HFFc6 (cell line): Measurements from ENCODE around the gene PSTPIP2. TPM values are rescaled to one million over a fixed set of nuclear protein-coding genes. Genes with fewer than 3 reads are reported as not detected.
A peak's percentile ranks its signal among the peaks of the same experiment; 100 is the strongest.
"Not testable (repeated sequence)": the region's sequence is repeated elsewhere in the genome, so short reads cannot be mapped to it uniquely, and the experiment has no call there.

Experiments
- DNase-seq: peaks from one replicate; pipeline ENCODE4 v3.0.0-alpha.2; 2018
- H3K27ac Mint-ChIP-seq: 2 replicates; pipeline ENCODE4 v1.8.0; 2020; ENCODE audit warnings: mild to moderate bottlenecking, mixed read lengths
- H3K27me3 Mint-ChIP-seq: 2 replicates; pipeline ENCODE4 v1.8.0; 2021; ENCODE audit warnings: mild to moderate bottlenecking, moderate library complexity, mixed read lengths; ENCODE audit not compliant: insufficient read depth
- H3K36me3 Mint-ChIP-seq: 2 replicates; pipeline ENCODE4 v1.8.0; 2021; ENCODE audit warnings: low read depth, mixed read lengths
- H3K4me1 Mint-ChIP-seq: 2 replicates; pipeline ENCODE4 v1.8.0; 2020; ENCODE audit warnings: low read depth, mixed read lengths
- H3K4me3 Mint-ChIP-seq: 2 replicates; pipeline ENCODE4 v1.8.0; 2020; ENCODE audit warnings: mild to moderate bottlenecking, moderate library complexity, mixed read lengths
- H3K9me3 Mint-ChIP-seq: 2 replicates; pipeline ENCODE4 v1.8.0; 2020; ENCODE audit warnings: mild to moderate bottlenecking, mixed read lengths
- total RNA-seq, 6 experiments: library from RNA; stranded (reverse); fragmentation: NEBNext Ultra II Directional; extraction: Animal tissue kit (Norgen Biotek cat#: 25700); gene quantifications; 2 replicates in 1 of 6; 3 replicates in 5 of 6; pipeline ENCODE4 v1.2.3, GENCODE V29; 2021
- TF ChIP-seq, protein P1 (sequence below): fragments of 200-600 bp; sonication (generic); IDR thresholded peaks from 2 replicates; pipeline ENCODE4 v1.5.0; 2021; ENCODE audit warnings: antibody characterized with exemption, mild to moderate bottlenecking

PSTPIP2 gene
- total RNA-seq, 6 experiments from 2014 or later: 7.8 to 10.4 (median 8.7) TPM

DNA sequence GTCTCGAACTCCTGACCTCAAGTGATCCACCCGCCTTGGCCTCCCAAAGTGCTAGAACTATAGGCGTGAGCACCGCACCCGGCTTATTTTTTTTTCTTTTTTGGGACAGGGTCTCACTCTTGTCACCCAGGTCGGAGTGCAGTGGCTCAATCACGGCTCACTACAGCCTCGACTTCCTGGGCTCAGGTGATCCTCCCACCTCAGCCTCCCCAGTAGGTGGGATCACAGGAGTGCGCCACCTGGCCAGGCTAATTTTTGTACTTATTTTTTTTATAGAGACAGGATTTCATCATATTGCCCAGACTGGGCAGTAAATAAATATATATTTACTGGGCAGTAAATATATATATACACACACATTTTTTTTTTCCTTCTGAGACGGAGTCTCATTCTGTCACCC, 23.5 kb upstream of the PSTPIP2 start:
- H3K4me3 Mint-ChIP-seq: no peak overlapping the region
- H3K36me3 Mint-ChIP-seq: peaks cover 25% of the 10 kb centered on the region
- H3K9me3 Mint-ChIP-seq: no peaks in the 10 kb centered on the region
- DNase-seq: no peak
- no peak overlapping the region for H3K27ac Mint-ChIP-seq
- peaks cover 19% of the 10 kb centered on the region for H3K4me1 Mint-ChIP-seq
- H3K27me3 Mint-ChIP-seq: no peaks in the 10 kb centered on the region; the same call in 1 of the 2 replicates
- TF ChIP-seq, protein P1, sequence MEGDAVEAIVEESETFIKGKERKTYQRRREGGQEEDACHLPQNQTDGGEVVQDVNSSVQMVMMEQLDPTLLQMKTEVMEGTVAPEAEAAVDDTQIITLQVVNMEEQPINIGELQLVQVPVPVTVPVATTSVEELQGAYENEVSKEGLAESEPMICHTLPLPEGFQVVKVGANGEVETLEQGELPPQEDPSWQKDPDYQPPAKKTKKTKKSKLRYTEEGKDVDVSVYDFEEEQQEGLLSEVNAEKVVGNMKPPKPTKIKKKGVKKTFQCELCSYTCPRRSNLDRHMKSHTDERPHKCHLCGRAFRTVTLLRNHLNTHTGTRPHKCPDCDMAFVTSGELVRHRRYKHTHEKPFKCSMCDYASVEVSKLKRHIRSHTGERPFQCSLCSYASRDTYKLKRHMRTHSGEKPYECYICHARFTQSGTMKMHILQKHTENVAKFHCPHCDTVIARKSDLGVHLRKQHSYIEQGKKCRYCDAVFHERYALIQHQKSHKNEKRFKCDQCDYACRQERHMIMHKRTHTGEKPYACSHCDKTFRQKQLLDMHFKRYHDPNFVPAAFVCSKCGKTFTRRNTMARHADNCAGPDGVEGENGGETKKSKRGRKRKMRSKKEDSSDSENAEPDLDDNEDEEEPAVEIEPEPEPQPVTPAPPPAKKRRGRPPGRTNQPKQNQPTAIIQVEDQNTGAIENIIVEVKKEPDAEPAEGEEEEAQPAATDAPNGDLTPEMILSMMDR: no peak

DNA sequence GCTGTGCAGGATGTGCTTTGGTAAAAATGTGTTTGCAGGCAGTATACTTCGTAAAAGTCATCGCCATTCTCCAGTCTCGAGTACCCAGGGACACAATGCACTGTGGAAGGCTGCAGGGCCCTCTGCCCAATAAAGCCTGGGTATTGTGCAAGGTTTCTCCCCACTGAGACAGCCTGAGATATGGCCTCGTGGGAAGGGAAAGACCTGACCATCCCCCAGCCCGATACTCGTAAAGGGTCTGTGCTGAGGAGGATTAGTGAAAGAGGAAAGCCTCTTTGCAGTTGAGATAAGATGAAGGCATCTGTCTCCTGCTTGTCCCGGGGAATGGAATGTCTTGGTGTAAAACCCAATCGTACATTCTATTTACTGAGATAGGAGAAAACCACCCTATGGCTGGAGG, 16.4 kb upstream of the PSTPIP2 start:
- H3K27ac Mint-ChIP-seq, H3K4me3 Mint-ChIP-seq, H3K4me1 Mint-ChIP-seq, H3K9me3 Mint-ChIP-seq, DNase-seq, H3K27me3 Mint-ChIP-seq: not testable (repeated sequence)
- H3K36me3 Mint-ChIP-seq: peaks cover 56% of the 10 kb centered on the region

- H3K27ac Mint-ChIP-seq: no peak overlapping the region
- H3K4me1 Mint-ChIP-seq: no peaks in the 10 kb centered on the region
- H3K9me3 Mint-ChIP-seq: no peaks in the 10 kb centered on the region
- no peaks in the 10 kb centered on the region; the same call in 1 of the 2 replicates for H3K27me3 Mint-ChIP-seq
- TF ChIP-seq, protein P1: no peak
- no peak for DNase-seq
- no peak overlapping the region for H3K4me3 Mint-ChIP-seq
- H3K36me3 Mint-ChIP-seq: peaks cover 53% of the 10 kb centered on the region
These were observed 12.4 kb upstream of the PSTPIP2 start for GRCh38 chr18:46084431-46084830.

- Mint-ChIP-seq H3K27ac (no peak overlapping the region), H3K4me1 (no peaks in the 10 kb centered on the region), H3K36me3 (peaks cover 27% of the 10 kb centered on the region), H3K27me3 (no peaks in the 10 kb centered on the region), H3K9me3 (no peaks in the 10 kb centered on the region), H3K4me3 (no peak overlapping the region)
- no peak for DNase-seq
- TF ChIP-seq, protein P1: no peak
These were observed 8.1 kb upstream of the PSTPIP2 start for GRCh38 chr18:46080156-46080555.

- no peaks in the 10 kb centered on the region for H3K27me3 Mint-ChIP-seq
- no peak overlapping the region for H3K4me3 Mint-ChIP-seq
- TF ChIP-seq, protein P1: no peak
- H3K4me1 Mint-ChIP-seq: no peaks in the 10 kb centered on the region; the same call in 1 of the 2 replicates
- H3K36me3 Mint-ChIP-seq: peaks cover 25% of the 10 kb centered on the region
- H3K9me3 Mint-ChIP-seq: no peaks in the 10 kb centered on the region
- no peak overlapping the region for H3K27ac Mint-ChIP-seq
- no peak for DNase-seq
These were observed 7.3 kb upstream of the PSTPIP2 start for GRCh38 chr18:46079336-46079735.

DNA sequence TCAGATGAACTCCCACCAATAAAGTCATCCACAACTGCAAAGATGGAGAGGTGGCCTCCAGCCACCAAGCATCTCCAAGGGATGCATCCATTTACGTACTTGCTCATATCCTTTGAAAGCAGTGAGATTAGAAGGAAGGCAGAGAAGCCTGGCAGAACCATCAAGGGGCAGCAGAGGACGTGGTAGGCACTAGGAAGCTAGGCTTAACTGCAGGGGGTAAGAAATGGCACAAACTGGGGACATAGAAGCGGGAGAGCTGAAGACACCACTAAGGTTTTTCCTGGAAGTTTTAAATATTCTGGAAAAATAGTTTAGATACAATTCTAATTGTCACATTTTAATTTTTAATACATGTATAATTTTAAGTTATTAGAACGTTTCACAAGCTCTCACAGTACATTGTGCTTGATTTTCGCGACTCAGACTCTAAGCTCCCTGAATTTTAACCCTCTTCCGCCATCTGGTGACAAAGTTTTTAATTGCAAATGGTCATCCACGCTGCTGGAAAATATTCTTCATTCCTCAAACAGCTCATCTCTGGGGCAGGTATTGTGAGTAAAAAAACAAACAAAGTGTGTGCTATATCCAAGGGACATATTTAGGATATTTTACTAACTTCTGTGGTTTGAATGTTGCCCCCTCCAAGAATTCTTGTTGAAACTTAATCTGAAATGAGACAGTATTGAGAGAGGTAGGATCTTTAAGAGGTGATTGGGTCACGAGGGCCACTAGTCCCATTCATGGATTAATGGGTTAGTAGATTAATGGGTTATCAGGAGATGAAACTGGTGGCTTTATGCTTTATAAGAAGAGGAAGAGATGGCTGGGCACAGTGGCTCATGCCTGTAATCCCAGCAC, 1.6 kb upstream of the PSTPIP2 start:
- Mint-ChIP-seq H3K9me3 (no peaks in the 10 kb centered on the region), H3K27ac (no peak overlapping the region; the same call in 1 of the 2 replicates), H3K36me3 (no peaks in the 10 kb centered on the region), H3K27me3 (no peaks in the 10 kb centered on the region), H3K4me3 (no peak overlapping the region; the same call in 1 of the 2 replicates), H3K4me1 (peaks cover 47% of the 10 kb centered on the region)
- DNase-seq: peak; percentile 74
- TF ChIP-seq, protein P1: peak; percentile 84
